GM12875 (cell line): ENCODE results near the gene RBM27.

Experiments used
- H3K4me3 ChIP-seq: one replicate; pipeline ENCODE4 v1.5.1; 2011; ENCODE audit warnings: low read depth, low read length, control low read depth
- TF ChIP-seq, protein P1 (sequence below): IDR thresholded peaks from 2 replicates; pipeline ENCODE4 v1.5.1; 2011; ENCODE audit warnings: low read depth, mild to moderate bottlenecking, control low read depth, inconsistent platforms, low read length, moderate library complexity, borderline replicate concordance; ENCODE audit not compliant: insufficient read depth

RBM27 gene

DNA sequence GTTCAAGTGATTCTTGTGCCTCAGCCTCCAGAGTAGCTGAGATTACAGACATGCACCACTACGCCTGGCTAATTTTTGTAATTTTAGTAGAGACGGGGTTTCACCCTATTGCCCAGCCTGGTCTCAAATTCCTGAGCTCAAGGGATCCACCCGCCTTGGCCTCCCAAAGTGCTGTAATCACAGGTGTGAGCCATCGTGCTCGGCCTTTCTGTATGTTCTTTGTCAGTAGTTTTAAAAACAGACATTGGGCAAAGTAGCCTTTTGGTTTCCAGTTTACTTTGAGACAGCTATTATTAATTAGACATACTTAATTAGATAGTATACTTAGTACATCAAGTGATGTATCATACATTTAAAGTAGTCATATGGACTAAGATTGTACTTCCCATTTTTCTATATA is 45.2 kb downstream of the RBM27 start:
- TF ChIP-seq, protein P1, sequence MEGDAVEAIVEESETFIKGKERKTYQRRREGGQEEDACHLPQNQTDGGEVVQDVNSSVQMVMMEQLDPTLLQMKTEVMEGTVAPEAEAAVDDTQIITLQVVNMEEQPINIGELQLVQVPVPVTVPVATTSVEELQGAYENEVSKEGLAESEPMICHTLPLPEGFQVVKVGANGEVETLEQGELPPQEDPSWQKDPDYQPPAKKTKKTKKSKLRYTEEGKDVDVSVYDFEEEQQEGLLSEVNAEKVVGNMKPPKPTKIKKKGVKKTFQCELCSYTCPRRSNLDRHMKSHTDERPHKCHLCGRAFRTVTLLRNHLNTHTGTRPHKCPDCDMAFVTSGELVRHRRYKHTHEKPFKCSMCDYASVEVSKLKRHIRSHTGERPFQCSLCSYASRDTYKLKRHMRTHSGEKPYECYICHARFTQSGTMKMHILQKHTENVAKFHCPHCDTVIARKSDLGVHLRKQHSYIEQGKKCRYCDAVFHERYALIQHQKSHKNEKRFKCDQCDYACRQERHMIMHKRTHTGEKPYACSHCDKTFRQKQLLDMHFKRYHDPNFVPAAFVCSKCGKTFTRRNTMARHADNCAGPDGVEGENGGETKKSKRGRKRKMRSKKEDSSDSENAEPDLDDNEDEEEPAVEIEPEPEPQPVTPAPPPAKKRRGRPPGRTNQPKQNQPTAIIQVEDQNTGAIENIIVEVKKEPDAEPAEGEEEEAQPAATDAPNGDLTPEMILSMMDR = no peak
- no peak overlapping the region for H3K4me3 ChIP-seq

DNA sequence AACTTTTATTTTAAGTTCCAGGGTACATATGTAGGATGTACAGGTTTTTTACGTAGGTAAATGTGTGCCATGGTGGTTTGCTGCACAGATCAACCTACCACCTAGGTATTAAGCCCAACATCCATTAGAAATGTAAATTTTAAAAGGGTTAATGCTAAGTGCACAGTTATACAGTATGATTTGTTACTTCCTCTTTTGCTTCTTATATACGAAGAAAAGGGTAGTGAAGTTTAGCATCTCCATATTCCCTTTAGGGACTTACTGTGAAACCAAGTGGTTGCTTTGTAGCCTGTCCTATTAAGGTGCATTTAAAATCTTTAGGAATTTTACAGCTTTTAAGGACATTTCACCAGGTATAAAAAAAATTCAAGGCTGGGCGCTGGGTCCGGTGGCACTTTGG is 46.4 kb downstream of the RBM27 start:
- TF ChIP-seq, protein P1 = no peak

More for the DNA sequence above, 46.4 kb downstream of the RBM27 start:
- no peak overlapping the region for H3K4me3 ChIP-seq
